Measurements from ENCODE around the gene ODAD2. TPM values are rescaled to one million over a fixed set of nuclear protein-coding genes. Genes with fewer than 3 reads are reported as not detected.
"Not testable (repeated sequence)": the region's sequence is repeated elsewhere in the genome, so short reads cannot be mapped to it uniquely, and the experiment has no call there.

Gene ODAD2
- total RNA-seq, 1 donor from 2014 or later: 6.6 TPM

GRCh38 chr10:27914888-27915287, 84.0 kb downstream of the ODAD2 start:
- H3K27me3 Mint-ChIP-seq (ENCODE audit: low read depth): no peaks in the 10 kb centered on the region
- peaks cover 7% of the 10 kb centered on the region for H3K4me1 Mint-ChIP-seq
- TF ChIP-seq CTCF (conservative IDR thresholded peaks at IDR 0.05): no peak
- no peaks in the 10 kb centered on the region for H3K9me3 Mint-ChIP-seq
- no peak for DNase-seq (ENCODE audit: low read depth, low spot score)
- no peaks in the 10 kb centered on the region for H3K36me3 Mint-ChIP-seq (ENCODE audit: low read depth)
- no peak overlapping the region for H3K4me3 Mint-ChIP-seq
- H3K27ac Mint-ChIP-seq (ENCODE audit: unreplicated experiment): no peak overlapping the region

DNA sequence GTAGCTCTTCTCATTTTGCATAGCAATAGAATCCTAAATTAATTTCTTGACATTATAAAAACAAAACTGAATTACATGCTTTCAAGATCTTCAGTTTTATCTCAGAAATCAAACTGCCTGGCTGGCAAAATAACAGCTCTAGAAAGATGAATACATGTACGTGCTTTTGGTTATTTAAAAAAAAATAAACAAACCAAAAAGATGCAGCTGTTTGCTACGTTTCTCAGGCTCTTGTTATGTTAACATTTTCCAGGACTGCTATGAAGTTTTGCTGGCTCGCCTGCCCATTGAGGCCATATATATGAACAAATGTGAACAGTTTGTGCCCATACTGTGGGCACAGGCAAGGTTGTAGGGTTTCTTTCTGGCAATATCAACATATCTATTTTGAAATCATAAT, 86.6 kb downstream of the ODAD2 start:
- no peak for DNase-seq (ENCODE audit: low read depth, low spot score)
- no peaks in the 10 kb centered on the region for H3K9me3 Mint-ChIP-seq
- H3K4me1 Mint-ChIP-seq: peaks cover 8% of the 10 kb centered on the region
- H3K27ac Mint-ChIP-seq (ENCODE audit: unreplicated experiment): no peak overlapping the region
- H3K27me3 Mint-ChIP-seq (ENCODE audit: low read depth): no peaks in the 10 kb centered on the region
- no peak for TF ChIP-seq CTCF (conservative IDR thresholded peaks at IDR 0.05)
- no peaks in the 10 kb centered on the region for H3K36me3 Mint-ChIP-seq (ENCODE audit: low read depth)
- H3K4me3 Mint-ChIP-seq: no peak overlapping the region

DNA sequence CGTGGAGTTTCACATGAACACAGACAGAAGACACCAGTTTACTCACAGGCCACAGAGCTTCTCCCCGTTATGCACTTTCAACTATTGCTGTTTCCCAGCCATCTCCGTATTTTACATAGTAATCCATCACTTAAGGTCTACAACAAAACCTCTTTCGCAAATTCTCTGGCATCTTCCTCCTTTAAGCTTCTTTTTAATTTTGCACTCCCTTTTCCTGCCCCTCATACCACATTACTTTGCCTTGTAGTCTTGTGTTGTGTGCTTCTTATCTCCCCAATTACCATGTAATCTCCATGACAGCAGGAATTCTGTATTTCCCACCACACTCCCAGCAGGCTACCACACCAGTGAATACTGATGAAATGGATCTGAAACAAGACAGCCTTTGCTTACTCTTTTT, 87.3 kb downstream of the ODAD2 start:
- Mint-ChIP-seq H3K27ac (ENCODE audit: unreplicated experiment) (no peak overlapping the region), H3K36me3 (ENCODE audit: low read depth) (no peaks in the 10 kb centered on the region), H3K9me3 (no peaks in the 10 kb centered on the region), H3K27me3 (ENCODE audit: low read depth) (no peaks in the 10 kb centered on the region), H3K4me1 (peaks cover 12% of the 10 kb centered on the region), H3K4me3 (no peak overlapping the region)
- no peak for DNase-seq (ENCODE audit: low read depth, low spot score)
- TF ChIP-seq CTCF (conservative IDR thresholded peaks at IDR 0.05): no peak

DNA sequence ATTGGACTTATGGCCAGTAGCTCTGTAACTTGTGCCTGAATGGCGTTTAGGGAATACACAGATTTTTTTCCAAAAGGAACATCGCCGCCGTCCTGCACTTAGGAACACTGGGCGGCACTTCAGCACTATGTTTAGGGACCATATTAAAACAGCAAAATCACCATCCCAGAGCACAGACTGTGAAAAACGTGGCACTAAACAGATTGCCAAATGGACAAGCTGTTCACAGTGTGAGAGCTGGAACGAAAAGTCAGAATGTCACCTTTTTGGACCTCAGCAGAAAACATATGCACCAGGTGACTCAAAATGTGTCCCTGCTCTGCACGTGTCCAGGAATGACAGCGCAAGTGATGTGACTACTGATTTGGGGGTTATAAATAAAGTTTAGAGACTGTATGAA, 87.9 kb downstream of the ODAD2 start:
- Mint-ChIP-seq H3K4me3 (no peak overlapping the region), H3K27ac (ENCODE audit: unreplicated experiment) (no peak overlapping the region)
- no peak for TF ChIP-seq CTCF (conservative IDR thresholded peaks at IDR 0.05)

DNA sequence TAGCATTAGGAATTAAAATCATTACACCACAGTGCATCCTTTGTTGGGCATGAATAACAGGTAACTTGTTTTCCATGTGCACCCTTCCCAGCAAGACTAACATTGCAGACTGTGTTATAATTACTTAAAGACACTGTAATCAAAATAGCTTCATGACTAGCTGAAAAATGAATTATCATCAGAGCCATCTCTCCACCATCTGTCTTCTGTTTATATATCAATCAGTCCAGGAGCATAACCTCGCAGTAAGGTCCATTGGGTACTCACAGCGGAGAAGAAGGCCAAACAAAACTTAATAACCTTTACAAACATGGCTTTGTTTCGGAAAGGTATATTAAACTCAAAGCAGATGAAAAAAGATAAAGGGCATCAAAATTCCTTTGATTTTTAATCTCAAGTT, 90.6 kb downstream of the ODAD2 start:
- DNase-seq (ENCODE audit: low read depth, low spot score): no peak
- Mint-ChIP-seq H3K36me3 (ENCODE audit: low read depth) (peaks cover 12% of the 10 kb centered on the region), H3K9me3 (peaks cover 9% of the 10 kb centered on the region), H3K27me3 (ENCODE audit: low read depth) (no peaks in the 10 kb centered on the region), H3K27ac (ENCODE audit: unreplicated experiment) (no peak overlapping the region), H3K4me3 (no peak overlapping the region), H3K4me1 (peaks cover 12% of the 10 kb centered on the region)
- TF ChIP-seq CTCF (conservative IDR thresholded peaks at IDR 0.05): no peak

More for the DNA sequence above, 87.9 kb downstream of the ODAD2 start:
- no peaks in the 10 kb centered on the region for H3K36me3 Mint-ChIP-seq (ENCODE audit: low read depth)
- H3K27me3 Mint-ChIP-seq (ENCODE audit: low read depth): no peaks in the 10 kb centered on the region
- H3K9me3 Mint-ChIP-seq: no peaks in the 10 kb centered on the region
- no peak for DNase-seq (ENCODE audit: low read depth, low spot score)
- H3K4me1 Mint-ChIP-seq: peaks cover 12% of the 10 kb centered on the region

- not testable (repeated sequence) for H3K27ac Mint-ChIP-seq (ENCODE audit: unreplicated experiment); H3K4me1 Mint-ChIP-seq; H3K27me3 Mint-ChIP-seq (ENCODE audit: low read depth); H3K4me3 Mint-ChIP-seq; DNase-seq (ENCODE audit: low read depth, low spot score)
- Mint-ChIP-seq H3K36me3 (ENCODE audit: low read depth) (peaks cover 24% of the 10 kb centered on the region), H3K9me3 (peaks cover 21% of the 10 kb centered on the region)
These were observed 99.4 kb downstream of the ODAD2 start for GRCh38 chr10:27899485-27899884.
